Measurements from ENCODE around the gene VAV2.

DNA sequence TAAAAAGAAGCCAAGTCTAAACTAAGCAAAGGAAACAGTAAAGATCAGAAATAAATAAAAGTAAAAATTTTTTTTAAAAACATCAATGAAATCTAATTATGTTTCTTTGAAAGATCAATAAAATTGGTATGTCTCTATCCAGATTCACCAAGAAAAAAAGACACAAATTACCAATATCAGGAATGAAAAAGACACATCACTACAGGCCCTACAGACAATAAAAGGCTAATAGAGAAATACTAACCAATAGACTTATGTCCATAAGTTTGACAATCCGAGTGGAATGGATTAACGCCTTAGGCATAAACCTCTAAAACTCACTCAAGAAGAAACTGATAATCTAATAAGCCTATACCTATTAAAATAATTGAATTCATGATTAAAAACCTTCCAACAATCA is 45.5 kb upstream of the VAV2 start:
- TF ChIP-seq, protein P1, sequence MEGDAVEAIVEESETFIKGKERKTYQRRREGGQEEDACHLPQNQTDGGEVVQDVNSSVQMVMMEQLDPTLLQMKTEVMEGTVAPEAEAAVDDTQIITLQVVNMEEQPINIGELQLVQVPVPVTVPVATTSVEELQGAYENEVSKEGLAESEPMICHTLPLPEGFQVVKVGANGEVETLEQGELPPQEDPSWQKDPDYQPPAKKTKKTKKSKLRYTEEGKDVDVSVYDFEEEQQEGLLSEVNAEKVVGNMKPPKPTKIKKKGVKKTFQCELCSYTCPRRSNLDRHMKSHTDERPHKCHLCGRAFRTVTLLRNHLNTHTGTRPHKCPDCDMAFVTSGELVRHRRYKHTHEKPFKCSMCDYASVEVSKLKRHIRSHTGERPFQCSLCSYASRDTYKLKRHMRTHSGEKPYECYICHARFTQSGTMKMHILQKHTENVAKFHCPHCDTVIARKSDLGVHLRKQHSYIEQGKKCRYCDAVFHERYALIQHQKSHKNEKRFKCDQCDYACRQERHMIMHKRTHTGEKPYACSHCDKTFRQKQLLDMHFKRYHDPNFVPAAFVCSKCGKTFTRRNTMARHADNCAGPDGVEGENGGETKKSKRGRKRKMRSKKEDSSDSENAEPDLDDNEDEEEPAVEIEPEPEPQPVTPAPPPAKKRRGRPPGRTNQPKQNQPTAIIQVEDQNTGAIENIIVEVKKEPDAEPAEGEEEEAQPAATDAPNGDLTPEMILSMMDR (IDR thresholded peaks at IDR 0.05; ENCODE audit: low read depth, low read length, missing input control), result no peak
- TF ChIP-seq SP1 (IDR thresholded peaks at IDR 0.05) (no peak), RAD21 (IDR thresholded peaks at IDR 0.05) (no peak), REST (IDR thresholded peaks at IDR 0.05) (no peak), HNF4G (IDR thresholded peaks at IDR 0.05) (no peak), GABPA (IDR thresholded peaks at IDR 0.05 in 1 of 2, conservative IDR thresholded peaks at IDR 0.05 in 1 of 2) (no peak), RXRA (IDR thresholded peaks at IDR 0.05) (no peak), ATF3 (IDR thresholded peaks at IDR 0.05) (no peak), YY1 (IDR thresholded peaks at IDR 0.05) (no peak), EGR1 (IDR thresholded peaks at IDR 0.05; ENCODE audit: low read depth in 2 of 2) (no peak)
